Measurements from ENCODE around the gene SDSL.

SDSL gene

GRCh38 chr12:113456199-113456598 lies 34.0 kb downstream of the SDSL start:
- Histone ChIP-seq H3K4me1 (ENCODE audit: control insufficient read depth, insufficient read depth, low read length) (peaks cover 10% of the 10 kb centered on the region; the same call in 1 of the 2 replicates), H3K9me3 (ENCODE audit: control insufficient read depth, insufficient read depth, low read depth, low read length) (no peaks in the 10 kb centered on the region), H3K27ac (ENCODE audit: low read depth, low read length) (no peak overlapping the region), H3K36me3 (ENCODE audit: control insufficient read depth, insufficient read depth, low read length) (no peaks in the 10 kb centered on the region), H3K9ac (ENCODE audit: low read length) (no peak overlapping the region), H3K27me3 (ENCODE audit: control insufficient read depth, insufficient read depth, low read length) (peaks cover 45% of the 10 kb centered on the region), H3K4me3 (ENCODE audit: low read depth, low read length) (no peak overlapping the region)

GRCh38 chr12:113456761-113457160 lies 34.6 kb downstream of the SDSL start:
- H3K27me3 ChIP-seq (ENCODE audit: control insufficient read depth, insufficient read depth, low read length): peaks cover 50% of the 10 kb centered on the region
- H3K9me3 ChIP-seq (ENCODE audit: control insufficient read depth, insufficient read depth, low read depth, low read length): no peaks in the 10 kb centered on the region
- H3K27ac ChIP-seq (ENCODE audit: low read depth, low read length): no peak overlapping the region
- peaks cover 10% of the 10 kb centered on the region; the same call in 1 of the 2 replicates for H3K4me1 ChIP-seq (ENCODE audit: control insufficient read depth, insufficient read depth, low read length)
- H3K4me3 ChIP-seq (ENCODE audit: low read depth, low read length): no peak overlapping the region
- no peak overlapping the region for H3K9ac ChIP-seq (ENCODE audit: low read length)
- H3K36me3 ChIP-seq (ENCODE audit: control insufficient read depth, insufficient read depth, low read length): no peaks in the 10 kb centered on the region

- Histone ChIP-seq H3K9ac (ENCODE audit: low read length) (no peak overlapping the region), H3K4me1 (ENCODE audit: control insufficient read depth, insufficient read depth, low read length) (peaks cover 11% of the 10 kb centered on the region; the same call in 1 of the 2 replicates), H3K27me3 (ENCODE audit: control insufficient read depth, insufficient read depth, low read length) (peaks cover 55% of the 10 kb centered on the region), H3K36me3 (ENCODE audit: control insufficient read depth, insufficient read depth, low read length) (no peaks in the 10 kb centered on the region), H3K27ac (ENCODE audit: low read depth, low read length) (no peak overlapping the region), H3K4me3 (ENCODE audit: low read depth, low read length) (no peak overlapping the region), H3K9me3 (ENCODE audit: control insufficient read depth, insufficient read depth, low read depth, low read length) (no peaks in the 10 kb centered on the region)
These were observed 35.0 kb downstream of the SDSL start for GRCh38 chr12:113457185-113457584.

GRCh38 chr12:113457710-113458109 lies 35.5 kb downstream of the SDSL start:
- Histone ChIP-seq H3K27ac (ENCODE audit: low read depth, low read length) (no peak overlapping the region), H3K4me1 (ENCODE audit: control insufficient read depth, insufficient read depth, low read length) (peaks cover 12% of the 10 kb centered on the region; the same call in 1 of the 2 replicates), H3K9ac (ENCODE audit: low read length) (no peak overlapping the region), H3K27me3 (ENCODE audit: control insufficient read depth, insufficient read depth, low read length) (peaks cover 60% of the 10 kb centered on the region), H3K4me3 (ENCODE audit: low read depth, low read length) (no peak overlapping the region), H3K9me3 (ENCODE audit: control insufficient read depth, insufficient read depth, low read depth, low read length) (no peaks in the 10 kb centered on the region), H3K36me3 (ENCODE audit: control insufficient read depth, insufficient read depth, low read length) (no peaks in the 10 kb centered on the region)

- Histone ChIP-seq H3K4me1 (ENCODE audit: control insufficient read depth, insufficient read depth, low read length) (peaks cover 27% of the 10 kb centered on the region), H3K27me3 (ENCODE audit: control insufficient read depth, insufficient read depth, low read length) (peaks cover 83% of the 10 kb centered on the region), H3K4me3 (ENCODE audit: low read depth, low read length) (no peak overlapping the region), H3K27ac (ENCODE audit: low read depth, low read length) (no peak overlapping the region), H3K9me3 (ENCODE audit: control insufficient read depth, insufficient read depth, low read depth, low read length) (no peaks in the 10 kb centered on the region), H3K36me3 (ENCODE audit: control insufficient read depth, insufficient read depth, low read length) (no peaks in the 10 kb centered on the region), H3K9ac (ENCODE audit: low read length) (no peak overlapping the region)
These were observed 37.8 kb downstream of the SDSL start for GRCh38 chr12:113459981-113460380.

- Histone ChIP-seq H3K27ac (ENCODE audit: low read depth, low read length) (no peak overlapping the region), H3K9ac (ENCODE audit: low read length) (no peak overlapping the region), H3K9me3 (ENCODE audit: control insufficient read depth, insufficient read depth, low read depth, low read length) (no peaks in the 10 kb centered on the region), H3K4me1 (ENCODE audit: control insufficient read depth, insufficient read depth, low read length) (peaks cover 35% of the 10 kb centered on the region), H3K4me3 (ENCODE audit: low read depth, low read length) (no peak overlapping the region), H3K27me3 (ENCODE audit: control insufficient read depth, insufficient read depth, low read length) (peaks cover 97% of the 10 kb centered on the region), H3K36me3 (ENCODE audit: control insufficient read depth, insufficient read depth, low read length) (no peaks in the 10 kb centered on the region)
These were observed 39.5 kb downstream of the SDSL start for GRCh38 chr12:113461666-113462065.

GRCh38 chr12:113462117-113462774 lies 40.1 kb downstream of the SDSL start:
- H3K9me3 ChIP-seq (ENCODE audit: control insufficient read depth, insufficient read depth, low read depth, low read length): no peaks in the 10 kb centered on the region
- peaks cover 35% of the 10 kb centered on the region for H3K4me1 ChIP-seq (ENCODE audit: control insufficient read depth, insufficient read depth, low read length)
- H3K27ac ChIP-seq (ENCODE audit: low read depth, low read length): no peak overlapping the region
- no peak overlapping the region for H3K9ac ChIP-seq (ENCODE audit: low read length)
- H3K27me3 ChIP-seq (ENCODE audit: control insufficient read depth, insufficient read depth, low read length): peaks cover 99% of the 10 kb centered on the region
- H3K4me3 ChIP-seq (ENCODE audit: low read depth, low read length): peak overlapping the region; percentile 41
- no peaks in the 10 kb centered on the region for H3K36me3 ChIP-seq (ENCODE audit: control insufficient read depth, insufficient read depth, low read length)

GRCh38 chr12:113462998-113463745 lies 41.0 kb downstream of the SDSL start:
- Histone ChIP-seq H3K27me3 (ENCODE audit: control insufficient read depth, insufficient read depth, low read length) (peaks cover 99% of the 10 kb centered on the region), H3K4me1 (ENCODE audit: control insufficient read depth, insufficient read depth, low read length) (peaks cover 42% of the 10 kb centered on the region), H3K9ac (ENCODE audit: low read length) (no peak overlapping the region), H3K4me3 (ENCODE audit: low read depth, low read length) (peak overlapping the region; percentile 37), H3K27ac (ENCODE audit: low read depth, low read length) (no peak overlapping the region), H3K36me3 (ENCODE audit: control insufficient read depth, insufficient read depth, low read length) (no peaks in the 10 kb centered on the region), H3K9me3 (ENCODE audit: control insufficient read depth, insufficient read depth, low read depth, low read length) (no peaks in the 10 kb centered on the region)

- H3K27ac ChIP-seq (ENCODE audit: low read depth, low read length): no peak overlapping the region
- peaks cover 99% of the 10 kb centered on the region for H3K27me3 ChIP-seq (ENCODE audit: control insufficient read depth, insufficient read depth, low read length)
- peaks cover 49% of the 10 kb centered on the region for H3K4me1 ChIP-seq (ENCODE audit: control insufficient read depth, insufficient read depth, low read length)
- H3K9me3 ChIP-seq (ENCODE audit: control insufficient read depth, insufficient read depth, low read depth, low read length): no peaks in the 10 kb centered on the region
- no peak overlapping the region for H3K9ac ChIP-seq (ENCODE audit: low read length)
- H3K4me3 ChIP-seq (ENCODE audit: low read depth, low read length): peak overlapping the region; percentile 37
- H3K36me3 ChIP-seq (ENCODE audit: control insufficient read depth, insufficient read depth, low read length): no peaks in the 10 kb centered on the region
These were observed 41.7 kb downstream of the SDSL start for GRCh38 chr12:113463746-113464451.

- no peak overlapping the region for H3K9ac ChIP-seq (ENCODE audit: low read length)
- no peak overlapping the region for H3K27ac ChIP-seq (ENCODE audit: low read depth, low read length)
- no peaks in the 10 kb centered on the region for H3K36me3 ChIP-seq (ENCODE audit: control insufficient read depth, insufficient read depth, low read length)
- peaks cover 99% of the 10 kb centered on the region for H3K27me3 ChIP-seq (ENCODE audit: control insufficient read depth, insufficient read depth, low read length)
- H3K4me1 ChIP-seq (ENCODE audit: control insufficient read depth, insufficient read depth, low read length): peaks cover 51% of the 10 kb centered on the region
- peak overlapping the region; percentile 37 for H3K4me3 ChIP-seq (ENCODE audit: low read depth, low read length)
- no peaks in the 10 kb centered on the region for H3K9me3 ChIP-seq (ENCODE audit: control insufficient read depth, insufficient read depth, low read depth, low read length)
These were observed 42.2 kb downstream of the SDSL start for GRCh38 chr12:113464452-113464775.
